Measurements from ENCODE around the gene UBE2D4. TPM values are rescaled to one million over a fixed set of nuclear protein-coding genes. Genes with fewer than 3 reads are reported as not detected.
"Not testable (repeated sequence)": the region's sequence is repeated elsewhere in the genome, so short reads cannot be mapped to it uniquely, and the experiment has no call there.

Gene UBE2D4
- total and polyA plus RNA-seq, 9 of the 15 experiments (the other 6 are each of a cell fraction or from before 2014, with no cell fraction given): 3.3 to 16.2 (median 7.5) TPM

DNA sequence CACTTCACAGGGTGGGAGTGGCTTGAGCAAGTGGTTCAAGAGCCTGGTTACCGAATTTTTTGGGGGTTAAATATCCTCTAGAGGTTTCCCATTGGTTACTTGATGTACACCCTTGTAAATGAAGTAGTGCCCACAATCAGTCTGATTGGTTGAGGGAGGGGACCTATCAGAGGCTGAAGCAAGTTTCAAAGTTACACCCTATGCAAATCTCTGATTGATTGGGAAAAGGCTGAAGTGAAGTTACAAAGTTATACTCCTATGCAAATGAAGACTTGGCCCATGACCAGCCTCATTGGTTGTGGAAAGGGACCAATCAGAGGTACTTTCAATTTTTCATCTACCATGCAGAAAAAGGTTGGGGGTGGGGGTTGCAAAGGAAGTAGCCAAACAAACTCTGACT, 34.7 kb downstream of the UBE2D4 start:
- H3K4me3 ChIP-seq: no peak overlapping the region
- ATAC-seq (peak; percentile 41), FAIRE-seq (no peak), DNase-seq (ENCODE audit: extremely low read depth in 1 of 4, low spot score in 3 of 4) (no peak)
- intact Hi-C loops (cut with micrococcal nuclease): no loop called here
- H2AFZ ChIP-seq (ENCODE audit: low read depth, low read length): no peak overlapping the region
- no peaks in the 10 kb centered on the region for H3K79me2 ChIP-seq (ENCODE audit: control insufficient read depth, insufficient read depth, low read length)
- no peaks in the 10 kb centered on the region for H3K4me1 ChIP-seq (replicated peaks in 1 of 2; ENCODE audit: control insufficient read depth in 2 of 2, insufficient read depth in 2 of 2, low read length in 2 of 2)
- no peaks in the 10 kb centered on the region for H3K9me3 ChIP-seq (replicated peaks; ENCODE audit: control insufficient read depth, insufficient read depth, low read depth, low read length)
- H3K36me3 ChIP-seq (ENCODE audit: control insufficient read depth, insufficient read depth, low read length): no peaks in the 10 kb centered on the region
- no peak overlapping the region for H3K27ac ChIP-seq (ENCODE audit: extremely low read depth, low read depth, low read length)
- in situ Hi-C loops (cut with MboI): no loop called here
- CTCF ChIA-PET (ENCODE audit: low intra/inter-chr PET ratio): no interaction called here
- WGBS (ENCODE audit: insufficient coverage, low coverage, missing lambda C conversion rate): 0% methylated on average over 1 of the region's 1 CpG
- H4K20me1 ChIP-seq (replicated peaks; ENCODE audit: control insufficient read depth, insufficient read depth, low read length): no peaks in the 10 kb centered on the region
- BruUV-seq (replicated peaks): no TSS peak
- H3K9ac ChIP-seq (ENCODE audit: insufficient read depth in 1 of 2, low read depth in 2 of 2, low read length in 2 of 2): no peak overlapping the region
- H3K9me1 ChIP-seq (ENCODE audit: control insufficient read depth, insufficient read depth, low read length): no peaks in the 10 kb centered on the region
- TF ChIP-seq BHLHE40 (IDR thresholded peaks at IDR 0.05; ENCODE audit: low read length): no peak
- TF ChIP-seq NFYB (IDR thresholded peaks at IDR 0.05; ENCODE audit: extremely low read depth, insufficient read length): peak; percentile 4
- no peak overlapping the region for H3K4me2 ChIP-seq (ENCODE audit: insufficient read depth, low read length)
- POLR2A ChIA-PET: no interaction called here
- no peaks in the 10 kb centered on the region for H3K27me3 ChIP-seq (ENCODE audit: control insufficient read depth in 2 of 2, insufficient read depth in 2 of 2, low read length in 2 of 2)

DNA sequence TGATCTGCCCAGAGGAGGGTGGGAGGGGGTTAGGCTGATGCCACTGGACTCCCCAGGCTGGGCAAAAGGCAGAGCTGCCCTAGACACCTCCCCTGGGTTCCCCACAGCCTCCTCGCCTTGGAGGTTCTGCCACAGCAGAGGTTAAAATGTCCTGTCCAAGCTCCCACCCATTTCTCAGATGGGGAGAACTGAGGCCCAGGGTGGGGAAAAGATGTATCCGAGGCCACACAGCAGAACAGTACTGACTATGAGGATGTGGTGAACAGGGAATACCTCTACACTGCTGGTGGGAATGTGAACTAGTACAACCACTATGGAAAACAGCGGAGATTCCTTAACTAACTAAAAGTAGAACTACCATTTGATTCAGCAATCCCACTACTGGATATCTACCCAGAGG, 40.2 kb downstream of the UBE2D4 start:
- H2AFZ ChIP-seq (ENCODE audit: low read depth, low read length); DNase-seq (ENCODE audit: extremely low read depth in 1 of 4, low spot score in 3 of 4); CTCF ChIA-PET (ENCODE audit: low intra/inter-chr PET ratio); in situ Hi-C loops (cut with MboI); H3K36me3 ChIP-seq (ENCODE audit: control insufficient read depth, insufficient read depth, low read length); ATAC-seq; H3K4me2 ChIP-seq (ENCODE audit: insufficient read depth, low read length); intact Hi-C loops (cut with micrococcal nuclease); H3K9me1 ChIP-seq (ENCODE audit: control insufficient read depth, insufficient read depth, low read length); BruUV-seq (replicated peaks); H4K20me1 ChIP-seq (replicated peaks; ENCODE audit: control insufficient read depth, insufficient read depth, low read length); FAIRE-seq; H3K79me2 ChIP-seq (ENCODE audit: control insufficient read depth, insufficient read depth, low read length); H3K27me3 ChIP-seq (ENCODE audit: control insufficient read depth in 2 of 2, insufficient read depth in 2 of 2, low read length in 2 of 2); H3K9me3 ChIP-seq (replicated peaks; ENCODE audit: control insufficient read depth, insufficient read depth, low read depth, low read length); POLR2A ChIA-PET; H3K4me1 ChIP-seq (replicated peaks in 1 of 2; ENCODE audit: control insufficient read depth in 2 of 2, insufficient read depth in 2 of 2, low read length in 2 of 2); H3K27ac ChIP-seq (ENCODE audit: extremely low read depth, low read depth, low read length); H3K4me3 ChIP-seq; H3K9ac ChIP-seq (ENCODE audit: insufficient read depth in 1 of 2, low read depth in 2 of 2, low read length in 2 of 2): not testable (repeated sequence)
- TF ChIP-seq RBM25 (IDR thresholded peaks at IDR 0.05; ENCODE audit: low read depth, low read length, severe bottlenecking) (peak; percentile 58), BCOR (IDR thresholded peaks at IDR 0.05) (peak; percentile 42; the same call in 1 of the 2 replicates)
- 50% methylated on average over 2 of the region's 3 CpGs for WGBS (ENCODE audit: insufficient coverage, low coverage, missing lambda C conversion rate)

- H3K79me2 ChIP-seq (ENCODE audit: control insufficient read depth, insufficient read depth, low read length); H3K4me2 ChIP-seq (ENCODE audit: insufficient read depth, low read length); H4K20me1 ChIP-seq (replicated peaks; ENCODE audit: control insufficient read depth, insufficient read depth, low read length); intact Hi-C loops (cut with micrococcal nuclease); H3K9ac ChIP-seq (ENCODE audit: insufficient read depth in 1 of 2, low read depth in 2 of 2, low read length in 2 of 2); H3K27ac ChIP-seq (ENCODE audit: extremely low read depth, low read depth, low read length); H3K9me3 ChIP-seq (replicated peaks; ENCODE audit: control insufficient read depth, insufficient read depth, low read depth, low read length); DNase-seq (ENCODE audit: extremely low read depth in 1 of 4, low spot score in 3 of 4); FAIRE-seq; CTCF ChIA-PET (ENCODE audit: low intra/inter-chr PET ratio); POLR2A ChIA-PET; H3K4me1 ChIP-seq (replicated peaks in 1 of 2; ENCODE audit: control insufficient read depth in 2 of 2, insufficient read depth in 2 of 2, low read length in 2 of 2); H3K4me3 ChIP-seq; H2AFZ ChIP-seq (ENCODE audit: low read depth, low read length); H3K27me3 ChIP-seq (ENCODE audit: control insufficient read depth in 2 of 2, insufficient read depth in 2 of 2, low read length in 2 of 2); H3K9me1 ChIP-seq (ENCODE audit: control insufficient read depth, insufficient read depth, low read length); H3K36me3 ChIP-seq (ENCODE audit: control insufficient read depth, insufficient read depth, low read length); in situ Hi-C loops (cut with MboI); BruUV-seq (replicated peaks): not testable (repeated sequence)
- 20% methylated on average over 7 of the region's 20 CpGs for WGBS (ENCODE audit: insufficient coverage, low coverage, missing lambda C conversion rate)
- ATAC-seq: peak; percentile 82
These were observed 42.2 kb downstream of the UBE2D4 start for GRCh38 chr7:43968172-43969040.
